Tibial artery (tissue), 4 donors: ENCODE measurements around the gene IL25.

Source experiments
- DNase-seq, 2 donors: peaks; one replicate each; pipeline ENCODE4 v3.0.0-alpha.2; 2019
- H3K27ac ChIP-seq, 2 donors: fragments of 200-600 bp; sonication (generic) in 1 of 2; 1 replicate in 1 of 2; 2 replicates in 1 of 2; pipeline ENCODE4 v1.5.1; 2018 to 2019; ENCODE audit warnings: mild to moderate bottlenecking in 1 of 2
- H3K27me3 ChIP-seq, 2 donors: fragments of 200-600 bp; sonication (generic) in 1 of 2; one replicate each; pipeline versions ENCODE4 v1.5.1 to v1.6.0; 2016 to 2019
- H3K36me3 ChIP-seq, 3 donors: fragments of 200-600 bp; sonication (generic) in 2 of 3; one replicate each; pipeline ENCODE4 v1.5.1; 2016 to 2019; ENCODE audit warnings: mild to moderate bottlenecking in 2 of 3
- H3K4me1 ChIP-seq, 4 donors: fragments of 200-600 bp; sonication (generic) in 2 of 4; 1 replicate in 3 of 4; 2 replicates in 1 of 4; pipeline ENCODE4 v1.5.1; 2016 to 2019
- H3K4me3 ChIP-seq, 2 donors: fragments of 200-600 bp; sonication (generic) in 1 of 2; 1 replicate in 1 of 2; 2 replicates in 1 of 2; pipeline ENCODE4 v1.5.1; 2018 to 2019; ENCODE audit warnings: mild to moderate bottlenecking in 2 of 2
- H3K9me3 ChIP-seq, 3 donors: fragments of 200-600 bp; sonication (generic) in 1 of 3; one replicate each; pipeline ENCODE4 v1.5.1; 2016 to 2019
- intact Hi-C: fragments of 100-400 bp; cut with DNase I; formaldehyde crosslinking; loops from one replicate; pipeline ENCODE4 v1.15.0; 2023; ENCODE audit warnings: low total_unique reads
- TF ChIP-seq, protein P1 (sequence below), 2 experiments: fragments of 200-600 bp in 1 of 2; fragments of 450-650 bp in 1 of 2; IDR thresholded peaks; one replicate each; pipeline ENCODE4 v1.5.1; 2017 to 2019; ENCODE audit warnings: antibody characterized with exemption in 2 of 2, mild to moderate bottlenecking in 1 of 2, moderate library complexity in 1 of 2

The IL25 gene

DNA sequence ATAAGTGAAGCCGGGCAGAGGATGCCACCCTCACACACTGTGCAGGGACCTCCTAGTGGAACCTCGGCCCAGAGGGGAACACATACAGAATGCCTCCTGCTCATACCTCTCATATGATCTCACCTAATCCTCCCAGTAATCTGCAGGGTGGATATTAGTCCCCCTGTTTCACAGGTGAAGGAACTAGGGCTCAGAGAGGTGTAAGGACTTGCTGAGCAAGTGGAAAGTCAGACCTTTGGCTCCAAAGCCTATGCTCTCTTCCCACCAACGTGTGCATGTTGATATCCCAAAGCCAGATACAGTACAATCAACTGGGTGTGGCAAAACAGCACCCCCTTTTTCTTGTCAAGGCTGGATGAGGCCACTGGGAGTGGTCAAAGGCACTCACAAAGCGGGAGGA, 31.3 kb downstream of the IL25 start:
- H3K9me3 ChIP-seq: no peaks in the 10 kb centered on the region

GRCh38 chr14:23404331-23404900, 31.8 kb downstream of the IL25 start:
- Histone ChIP-seq H3K4me3 (no peak overlapping the region), H3K27me3 (peaks cover 0 to 52% of the 10 kb centered on the region in 2 donors), H3K36me3 (no peaks in the 10 kb centered on the region), H3K27ac (no peak overlapping the region), H3K4me1 (no peaks in the 10 kb centered on the region), H3K9me3 (no peaks in the 10 kb centered on the region)
- TF ChIP-seq, protein P1, sequence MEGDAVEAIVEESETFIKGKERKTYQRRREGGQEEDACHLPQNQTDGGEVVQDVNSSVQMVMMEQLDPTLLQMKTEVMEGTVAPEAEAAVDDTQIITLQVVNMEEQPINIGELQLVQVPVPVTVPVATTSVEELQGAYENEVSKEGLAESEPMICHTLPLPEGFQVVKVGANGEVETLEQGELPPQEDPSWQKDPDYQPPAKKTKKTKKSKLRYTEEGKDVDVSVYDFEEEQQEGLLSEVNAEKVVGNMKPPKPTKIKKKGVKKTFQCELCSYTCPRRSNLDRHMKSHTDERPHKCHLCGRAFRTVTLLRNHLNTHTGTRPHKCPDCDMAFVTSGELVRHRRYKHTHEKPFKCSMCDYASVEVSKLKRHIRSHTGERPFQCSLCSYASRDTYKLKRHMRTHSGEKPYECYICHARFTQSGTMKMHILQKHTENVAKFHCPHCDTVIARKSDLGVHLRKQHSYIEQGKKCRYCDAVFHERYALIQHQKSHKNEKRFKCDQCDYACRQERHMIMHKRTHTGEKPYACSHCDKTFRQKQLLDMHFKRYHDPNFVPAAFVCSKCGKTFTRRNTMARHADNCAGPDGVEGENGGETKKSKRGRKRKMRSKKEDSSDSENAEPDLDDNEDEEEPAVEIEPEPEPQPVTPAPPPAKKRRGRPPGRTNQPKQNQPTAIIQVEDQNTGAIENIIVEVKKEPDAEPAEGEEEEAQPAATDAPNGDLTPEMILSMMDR (IDR thresholded peaks at IDR 0.05): no peak
- intact Hi-C loops: no loop called here
- DNase-seq: no peak

More for the DNA sequence above, 31.3 kb downstream of the IL25 start:
- H3K36me3 ChIP-seq: no peaks in the 10 kb centered on the region
- peaks cover 0 to 48% of the 10 kb centered on the region in 2 donors for H3K27me3 ChIP-seq
- no peaks in the 10 kb centered on the region for H3K4me1 ChIP-seq
- intact Hi-C loops: no loop called here
- DNase-seq: no peak
- H3K27ac ChIP-seq: no peak overlapping the region
- H3K4me3 ChIP-seq: no peak overlapping the region
- TF ChIP-seq, protein P1 (IDR thresholded peaks at IDR 0.05): no peak

DNA sequence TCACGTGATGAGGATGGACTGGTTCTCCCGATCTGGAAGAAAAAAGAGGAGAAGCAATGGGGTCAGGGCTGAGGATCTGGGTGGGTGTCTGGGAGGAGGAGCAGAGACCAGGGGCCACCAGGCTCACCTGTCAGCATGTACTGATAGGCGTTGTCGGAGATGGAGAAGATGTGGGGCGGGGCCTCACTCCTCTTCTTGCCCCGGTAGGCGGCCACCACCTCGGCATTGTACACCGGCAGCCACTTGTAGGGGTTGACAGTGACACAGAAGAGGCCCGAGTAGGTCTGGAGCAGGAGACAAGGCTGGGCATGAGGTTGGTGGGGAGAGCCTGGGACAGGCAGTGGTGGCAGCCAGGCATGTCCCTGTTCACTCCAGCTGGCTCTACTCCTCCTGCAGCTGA, 32.5 kb downstream of the IL25 start:
- Histone ChIP-seq H3K9me3 (no peaks in the 10 kb centered on the region), H3K4me3 (no peak overlapping the region), H3K36me3 (no peaks in the 10 kb centered on the region), H3K4me1 (no peaks in the 10 kb centered on the region), H3K27ac (no peak overlapping the region), H3K27me3 (peaks cover 0 to 54% of the 10 kb centered on the region in 2 donors)
- intact Hi-C loops: no loop called here
- DNase-seq: no peak
- TF ChIP-seq, protein P1 (IDR thresholded peaks at IDR 0.05): no peak

- no peaks in the 10 kb centered on the region for H3K9me3 ChIP-seq
- peaks cover 0 to 58% of the 10 kb centered on the region in 2 donors for H3K27me3 ChIP-seq
- no peaks in the 10 kb centered on the region for H3K36me3 ChIP-seq
- DNase-seq: no peak
- intact Hi-C loops: no loop called here
- H3K27ac ChIP-seq: no peak overlapping the region
- H3K4me1 ChIP-seq: no peaks in the 10 kb centered on the region
- TF ChIP-seq, protein P1 (IDR thresholded peaks at IDR 0.05): no peak
- H3K4me3 ChIP-seq: no peak overlapping the region
These were observed 33.0 kb downstream of the IL25 start for GRCh38 chr14:23405516-23406025.

DNA sequence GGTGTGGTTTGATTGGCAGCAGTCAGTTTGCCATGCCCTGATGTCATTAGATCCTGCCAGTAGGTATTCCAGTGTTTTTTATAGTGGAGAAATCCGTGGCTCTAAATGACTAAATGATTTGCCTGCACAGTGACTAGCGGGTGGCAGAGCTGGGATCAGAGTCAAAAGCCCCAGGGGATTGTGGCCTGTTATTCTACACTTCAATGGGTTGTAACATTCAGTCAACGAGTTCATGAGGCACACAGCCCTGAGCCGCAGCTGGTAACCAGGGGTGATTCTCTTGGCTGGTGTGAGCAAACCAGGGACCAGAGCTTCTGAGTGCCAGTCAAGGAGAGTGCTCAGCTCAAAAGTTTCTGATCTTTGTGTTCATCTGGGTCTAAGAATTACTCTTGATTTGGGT, 33.6 kb downstream of the IL25 start:
- no peak overlapping the region for H3K27ac ChIP-seq
- peaks cover 0 to 59% of the 10 kb centered on the region in 2 donors for H3K27me3 ChIP-seq
- no peak for DNase-seq
- TF ChIP-seq, protein P1 (IDR thresholded peaks at IDR 0.05): no peak
- H3K4me3 ChIP-seq: no peak overlapping the region
- H3K9me3 ChIP-seq: no peaks in the 10 kb centered on the region
- H3K4me1 ChIP-seq: no peaks in the 10 kb centered on the region
- intact Hi-C loops: no loop called here
- H3K36me3 ChIP-seq: no peaks in the 10 kb centered on the region
